Natural killer cell (primary cell): ENCODE results near the gene GIMAP8. TPM values are rescaled to one million over a fixed set of nuclear protein-coding genes. Genes with fewer than 3 reads are reported as not detected.

ENCODE experiments used
- ATAC-seq, 3 donors: fragments of 150-1000 bp in 2 of 3; fragments of 200-7000 bp in 1 of 3; cut with Tn5 transposase; 1 replicate in 1 of 3; 2 replicates in 2 of 3; pipeline ENCODE4 v1.10.0; 2021; ENCODE audit warnings: mild to moderate bottlenecking in 2 of 3, moderate library complexity in 2 of 3
- DNase-seq, 2 donors: peaks; one replicate each; pipeline versions ENCODE4 v3.0.0 to v3.0.0-alpha.2; 2013 to 2021; ENCODE audit warnings: mixed read lengths in 1 of 2
- H3K27ac ChIP-seq: one replicate; pipeline ENCODE4 v1.5.1; 2013; ENCODE audit warnings: mild to moderate bottlenecking, low read length
- H3K27me3 ChIP-seq: one replicate; pipeline ENCODE4 v1.6.1; 2013; ENCODE audit warnings: low read length; ENCODE audit not compliant: control insufficient read depth, insufficient read depth
- H3K36me3 ChIP-seq: one replicate; pipeline ENCODE4 v1.6.1; 2013; ENCODE audit warnings: low read length; ENCODE audit not compliant: control insufficient read depth, insufficient read depth
- H3K4me1 ChIP-seq: one replicate; pipeline ENCODE4 v1.6.1; 2013; ENCODE audit warnings: low read length; ENCODE audit not compliant: control insufficient read depth, insufficient read depth
- H3K4me3 ChIP-seq: one replicate; pipeline ENCODE4 v1.5.1; 2013; ENCODE audit warnings: low read length
- H3K9me3 ChIP-seq: one replicate; pipeline ENCODE4 v1.6.1; 2013; ENCODE audit warnings: low read length; ENCODE audit not compliant: control insufficient read depth, insufficient read depth
- H3K27ac Mint-ChIP-seq, 2 donors: one replicate each; pipeline ENCODE4 v1.8.0; 2022; ENCODE audit warnings: mild to moderate bottlenecking in 2 of 2, mixed read lengths in 2 of 2, moderate library complexity in 1 of 2
- H3K27me3 Mint-ChIP-seq, 2 donors: one replicate each; pipeline ENCODE4 v1.8.0; 2022; ENCODE audit warnings: low read depth in 2 of 2, mixed read lengths in 2 of 2
- H3K36me3 Mint-ChIP-seq: one replicate; pipeline ENCODE4 v1.8.0; 2022; ENCODE audit warnings: mixed read lengths
- H3K4me1 Mint-ChIP-seq, 2 donors: one replicate each; pipeline ENCODE4 v1.8.0; 2022; ENCODE audit warnings: mixed read lengths in 2 of 2
- H3K4me3 Mint-ChIP-seq: one replicate; pipeline ENCODE4 v1.8.0; 2022; ENCODE audit warnings: mild to moderate bottlenecking, moderate library complexity, mixed read lengths
- H3K9me3 Mint-ChIP-seq, 2 donors: one replicate each; pipeline ENCODE4 v1.8.0; 2022; ENCODE audit warnings: mixed read lengths in 2 of 2
- WGBS: methylation state at CpG from one replicate; pipeline ENCODE4 v1.1.7; 2013; ENCODE audit warnings: missing lambda C conversion rate; ENCODE audit not compliant: insufficient coverage; 5-methylcytosine and 5-hydroxymethylcytosine counted together
- intact Hi-C: fragments of 100-400 bp; cut with micrococcal nuclease; formaldehyde crosslinking; loops from one replicate; pipeline ENCODE4 v1.14.2; 2022
- total RNA-seq, 4 donors: library from RNA; stranded (reverse); fragments of 120-200 nt in 1 of 4; gene quantifications; one replicate each; pipeline versions ENCODE4 v1.2.3 to v1.2.4, GENCODE V29; 2013 to 2022
- TF ChIP-seq, protein P1 (sequence below): fragments of 200-600 bp; IDR thresholded peaks from one replicate; pipeline ENCODE4 v1.8.0; 2022; ENCODE audit warnings: antibody characterized with exemption

The GIMAP8 gene
- total RNA-seq, 3 donors from 2014 or later (not counting 1 experiment from before 2014, with no cell fraction given): 6.7 to 17.7 (median 8.4) TPM

- no peaks in the 10 kb centered on the region for H3K9me3 Mint-ChIP-seq
- intact Hi-C loops: no loop called here
These were observed 48.4 kb upstream of the GIMAP8 start for GRCh38 chr7:150401861-150402631.

GRCh38 chr7:150402671-150403321, 47.6 kb upstream of the GIMAP8 start:
- DNase-seq: no peak
- intact Hi-C loops: no loop called here
- Mint-ChIP-seq H3K36me3 (no peaks in the 10 kb centered on the region), H3K4me3 (no peak overlapping the region), H3K9me3 (no peaks in the 10 kb centered on the region), H3K27ac (no peak overlapping the region), H3K27me3 (no peaks in the 10 kb centered on the region), H3K4me1 (peaks cover 29% of the 10 kb centered on the region in 2 donors)
- Histone ChIP-seq H3K9me3 (no peaks in the 10 kb centered on the region), H3K27ac (no peak overlapping the region), H3K36me3 (no peaks in the 10 kb centered on the region), H3K4me1 (peaks cover 35% of the 10 kb centered on the region), H3K27me3 (no peaks in the 10 kb centered on the region), H3K4me3 (no peak overlapping the region)
- 92% methylated on average over 13 of the region's 13 CpGs for WGBS
- ATAC-seq: no peak
- TF ChIP-seq, protein P1, sequence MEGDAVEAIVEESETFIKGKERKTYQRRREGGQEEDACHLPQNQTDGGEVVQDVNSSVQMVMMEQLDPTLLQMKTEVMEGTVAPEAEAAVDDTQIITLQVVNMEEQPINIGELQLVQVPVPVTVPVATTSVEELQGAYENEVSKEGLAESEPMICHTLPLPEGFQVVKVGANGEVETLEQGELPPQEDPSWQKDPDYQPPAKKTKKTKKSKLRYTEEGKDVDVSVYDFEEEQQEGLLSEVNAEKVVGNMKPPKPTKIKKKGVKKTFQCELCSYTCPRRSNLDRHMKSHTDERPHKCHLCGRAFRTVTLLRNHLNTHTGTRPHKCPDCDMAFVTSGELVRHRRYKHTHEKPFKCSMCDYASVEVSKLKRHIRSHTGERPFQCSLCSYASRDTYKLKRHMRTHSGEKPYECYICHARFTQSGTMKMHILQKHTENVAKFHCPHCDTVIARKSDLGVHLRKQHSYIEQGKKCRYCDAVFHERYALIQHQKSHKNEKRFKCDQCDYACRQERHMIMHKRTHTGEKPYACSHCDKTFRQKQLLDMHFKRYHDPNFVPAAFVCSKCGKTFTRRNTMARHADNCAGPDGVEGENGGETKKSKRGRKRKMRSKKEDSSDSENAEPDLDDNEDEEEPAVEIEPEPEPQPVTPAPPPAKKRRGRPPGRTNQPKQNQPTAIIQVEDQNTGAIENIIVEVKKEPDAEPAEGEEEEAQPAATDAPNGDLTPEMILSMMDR: no peak

More at GRCh38 chr7:150401861-150402631, 48.4 kb upstream of the GIMAP8 start:
- Mint-ChIP-seq H3K27ac (no peak overlapping the region), H3K36me3 (no peaks in the 10 kb centered on the region), H3K4me3 (no peak overlapping the region), H3K4me1 (peaks cover 26% of the 10 kb centered on the region in 2 donors), H3K27me3 (no peaks in the 10 kb centered on the region)
- no peaks in the 10 kb centered on the region for H3K9me3 ChIP-seq
- no peak overlapping the region for H3K4me3 ChIP-seq
- peaks cover 30% of the 10 kb centered on the region for H3K4me1 ChIP-seq
- DNase-seq (no peak), ATAC-seq (no peak)
- H3K27me3 ChIP-seq: no peaks in the 10 kb centered on the region
- WGBS: over 99% methylated on average over 7 of the region's 7 CpGs
- H3K36me3 ChIP-seq: no peaks in the 10 kb centered on the region
- no peak overlapping the region for H3K27ac ChIP-seq
- TF ChIP-seq, protein P1: no peak

GRCh38 chr7:150403376-150404171, 46.9 kb upstream of the GIMAP8 start:
- TF ChIP-seq, protein P1: no peak
- Mint-ChIP-seq H3K9me3 (no peaks in the 10 kb centered on the region), H3K27me3 (no peaks in the 10 kb centered on the region), H3K36me3 (no peaks in the 10 kb centered on the region), H3K4me3 (no peak overlapping the region), H3K27ac (peak overlapping the region; percentile 90 to 91), H3K4me1 (peaks cover 29 to 30% of the 10 kb centered on the region in 2 donors)
- H3K4me1 ChIP-seq: peaks cover 35% of the 10 kb centered on the region
- peaks cover 2% of the 10 kb centered on the region for H3K36me3 ChIP-seq
- H3K27ac ChIP-seq: peak overlapping the region; percentile 99
- no peaks in the 10 kb centered on the region for H3K9me3 ChIP-seq
- ATAC-seq (no peak), DNase-seq (no peak)
- H3K4me3 ChIP-seq: no peak overlapping the region
- 96% methylated on average over 13 of the region's 13 CpGs for WGBS
- H3K27me3 ChIP-seq: no peaks in the 10 kb centered on the region
- intact Hi-C loops: loop anchor here (2.0 kb wide), 2 partner anchors 25 to 35 kb away; partner anchors contain the start of genes REPIN1 and ZNF775
